Measurements from ENCODE around the gene MAP2. TPM values are rescaled to one million over a fixed set of nuclear protein-coding genes. Genes with fewer than 3 reads are reported as not detected.
A peak's percentile ranks its signal among the peaks of the same experiment; 100 is the strongest.

Gene MAP2
- total and polyA plus RNA-seq, 9 donors, result 5.4 to 10.0 (median 7.5) TPM

DNA sequence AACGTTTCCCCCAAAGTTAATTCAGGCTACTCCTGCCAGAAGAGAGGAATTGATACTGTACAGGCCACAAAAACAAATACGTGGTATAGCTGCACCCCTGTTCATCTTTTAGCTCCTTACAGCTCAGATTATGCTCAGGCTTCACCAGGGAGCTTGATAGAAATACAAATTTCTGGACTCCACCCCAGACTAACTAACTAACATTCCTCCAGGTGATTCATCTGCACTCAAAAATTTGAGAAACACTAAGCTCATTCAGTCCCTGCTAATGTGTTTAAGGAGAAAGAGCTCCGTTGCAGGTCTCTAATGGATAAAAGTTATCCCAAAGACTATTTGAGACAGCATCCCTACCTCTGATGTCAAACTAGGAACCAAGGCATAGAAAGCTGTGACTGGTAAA is 311.0 kb downstream of the MAP2 start:
- no peaks in the 10 kb centered on the region for H3K27me3 ChIP-seq (ENCODE audit: control insufficient read depth, insufficient read depth, low read length)
- no peak for DNase-seq
- no peaks in the 10 kb centered on the region for H3K4me1 ChIP-seq (ENCODE audit: control insufficient read depth, insufficient read depth, low read length)
- H3K27ac ChIP-seq (ENCODE audit: low read length), result no peak overlapping the region
- no peaks in the 10 kb centered on the region for H3K9me3 ChIP-seq (replicated peaks; ENCODE audit: control insufficient read depth, low read depth, low read length)
- no peak overlapping the region for H3K4me3 ChIP-seq (ENCODE audit: low read length)
- H3K36me3 ChIP-seq (ENCODE audit: control insufficient read depth, insufficient read depth, low read length), result no peaks in the 10 kb centered on the region
- no CpG with 5 or more reads among the region's 3 CpGs for WGBS (ENCODE audit: insufficient coverage)

GRCh38 chr2:209741953-209742352 is 318.1 kb downstream of the MAP2 start:
- no peak overlapping the region for H3K27ac ChIP-seq (ENCODE audit: low read length)
- H3K4me3 ChIP-seq (ENCODE audit: low read length), result no peak overlapping the region
- no peaks in the 10 kb centered on the region for H3K27me3 ChIP-seq (ENCODE audit: control insufficient read depth, insufficient read depth, low read length)
- no peaks in the 10 kb centered on the region for H3K36me3 ChIP-seq (ENCODE audit: control insufficient read depth, insufficient read depth, low read length)
- WGBS (ENCODE audit: insufficient coverage), result no CpG with 5 or more reads among the region's 1 CpG
- H3K9me3 ChIP-seq (replicated peaks; ENCODE audit: control insufficient read depth, low read depth, low read length), result no peaks in the 10 kb centered on the region
- H3K4me1 ChIP-seq (ENCODE audit: control insufficient read depth, insufficient read depth, low read length), result no peaks in the 10 kb centered on the region
- no peak for DNase-seq

GRCh38 chr2:209753020-209753419 is 329.2 kb downstream of the MAP2 start:
- DNase-seq, result no peak
- no peaks in the 10 kb centered on the region for H3K9me3 ChIP-seq (replicated peaks; ENCODE audit: control insufficient read depth, low read depth, low read length)
- H3K4me1 ChIP-seq (ENCODE audit: control insufficient read depth, insufficient read depth, low read length), result no peaks in the 10 kb centered on the region
- H3K27me3 ChIP-seq (ENCODE audit: control insufficient read depth, insufficient read depth, low read length), result no peaks in the 10 kb centered on the region
- H3K27ac ChIP-seq (ENCODE audit: low read length), result no peak overlapping the region
- no peak overlapping the region for H3K4me3 ChIP-seq (ENCODE audit: low read length)
- no peaks in the 10 kb centered on the region for H3K36me3 ChIP-seq (ENCODE audit: control insufficient read depth, insufficient read depth, low read length)
- WGBS (ENCODE audit: insufficient coverage), result no CpG with 5 or more reads among the region's 3 CpGs

DNA sequence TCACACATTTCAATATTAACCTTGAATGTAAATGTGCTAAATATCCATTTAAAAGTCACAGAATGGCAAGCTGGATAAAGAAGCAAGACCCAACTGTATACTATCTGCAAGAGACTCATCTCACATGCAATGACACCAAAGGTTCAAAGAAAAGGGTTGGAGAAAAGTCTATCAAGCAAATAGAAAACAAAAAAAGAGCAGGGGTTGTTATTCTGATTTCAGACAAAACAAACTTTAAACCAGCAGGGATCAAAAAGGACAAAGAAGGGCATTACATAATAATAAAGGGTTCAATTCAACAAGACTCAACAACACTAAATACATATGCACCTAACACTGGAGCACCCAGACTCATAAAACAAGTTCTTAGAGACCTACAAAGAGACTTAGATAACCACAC is 333.3 kb downstream of the MAP2 start:
- no peak for DNase-seq
- Histone ChIP-seq H3K4me3 (ENCODE audit: low read length) (no peak overlapping the region), H3K27ac (ENCODE audit: low read length) (no peak overlapping the region), H3K36me3 (ENCODE audit: control insufficient read depth, insufficient read depth, low read length) (no peaks in the 10 kb centered on the region), H3K27me3 (ENCODE audit: control insufficient read depth, insufficient read depth, low read length) (no peaks in the 10 kb centered on the region), H3K4me1 (ENCODE audit: control insufficient read depth, insufficient read depth, low read length) (no peaks in the 10 kb centered on the region), H3K9me3 (replicated peaks; ENCODE audit: control insufficient read depth, low read depth, low read length) (no peaks in the 10 kb centered on the region)

- no peaks in the 10 kb centered on the region for H3K36me3 ChIP-seq (ENCODE audit: control insufficient read depth, insufficient read depth, low read length)
- WGBS (ENCODE audit: insufficient coverage), result no CpG with 5 or more reads among the region's 2 CpGs
- H3K4me3 ChIP-seq (ENCODE audit: low read length), result no peak overlapping the region
- no peaks in the 10 kb centered on the region for H3K4me1 ChIP-seq (ENCODE audit: control insufficient read depth, insufficient read depth, low read length)
- DNase-seq, result no peak
- no peak overlapping the region for H3K27ac ChIP-seq (ENCODE audit: low read length)
- H3K27me3 ChIP-seq (ENCODE audit: control insufficient read depth, insufficient read depth, low read length), result no peaks in the 10 kb centered on the region
- H3K9me3 ChIP-seq (replicated peaks; ENCODE audit: control insufficient read depth, low read depth, low read length), result no peaks in the 10 kb centered on the region
Measured at GRCh38 chr2:209761566-209761965, 337.7 kb downstream of the MAP2 start.

GRCh38 chr2:209762563-209762962 is 338.7 kb downstream of the MAP2 start:
- Histone ChIP-seq H3K4me1 (ENCODE audit: control insufficient read depth, insufficient read depth, low read length) (no peaks in the 10 kb centered on the region), H3K27me3 (ENCODE audit: control insufficient read depth, insufficient read depth, low read length) (no peaks in the 10 kb centered on the region), H3K36me3 (ENCODE audit: control insufficient read depth, insufficient read depth, low read length) (no peaks in the 10 kb centered on the region), H3K9me3 (replicated peaks; ENCODE audit: control insufficient read depth, low read depth, low read length) (no peaks in the 10 kb centered on the region), H3K4me3 (ENCODE audit: low read length) (no peak overlapping the region), H3K27ac (ENCODE audit: low read length) (no peak overlapping the region)
- no peak for DNase-seq

DNA sequence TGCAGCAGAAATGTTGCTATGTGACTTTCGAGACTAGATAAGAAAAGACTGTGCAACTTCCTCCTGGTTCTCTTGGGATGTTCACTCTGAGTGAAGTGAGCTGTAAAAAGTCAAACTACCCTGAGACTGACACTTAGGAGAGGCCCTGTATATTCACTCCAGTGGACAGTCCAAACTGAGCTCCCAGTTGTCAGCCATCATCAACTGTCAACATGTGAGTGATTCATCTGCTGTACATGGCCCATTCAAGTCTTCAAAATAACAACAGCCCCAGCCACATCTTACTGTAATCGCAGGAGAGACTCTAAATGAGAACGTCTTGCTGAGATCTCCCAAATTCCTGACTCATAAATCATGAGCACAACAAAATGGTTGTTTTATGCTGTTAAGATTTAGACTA is 339.3 kb downstream of the MAP2 start:
- Histone ChIP-seq H3K27me3 (ENCODE audit: control insufficient read depth, insufficient read depth, low read length) (no peaks in the 10 kb centered on the region), H3K27ac (ENCODE audit: low read length) (no peak overlapping the region), H3K9me3 (replicated peaks; ENCODE audit: control insufficient read depth, low read depth, low read length) (no peaks in the 10 kb centered on the region), H3K36me3 (ENCODE audit: control insufficient read depth, insufficient read depth, low read length) (no peaks in the 10 kb centered on the region), H3K4me1 (ENCODE audit: control insufficient read depth, insufficient read depth, low read length) (no peaks in the 10 kb centered on the region), H3K4me3 (ENCODE audit: low read length) (no peak overlapping the region)
- 40% methylated on average over 1 of the region's 3 CpGs for WGBS (ENCODE audit: insufficient coverage)
- no peak for DNase-seq

DNA sequence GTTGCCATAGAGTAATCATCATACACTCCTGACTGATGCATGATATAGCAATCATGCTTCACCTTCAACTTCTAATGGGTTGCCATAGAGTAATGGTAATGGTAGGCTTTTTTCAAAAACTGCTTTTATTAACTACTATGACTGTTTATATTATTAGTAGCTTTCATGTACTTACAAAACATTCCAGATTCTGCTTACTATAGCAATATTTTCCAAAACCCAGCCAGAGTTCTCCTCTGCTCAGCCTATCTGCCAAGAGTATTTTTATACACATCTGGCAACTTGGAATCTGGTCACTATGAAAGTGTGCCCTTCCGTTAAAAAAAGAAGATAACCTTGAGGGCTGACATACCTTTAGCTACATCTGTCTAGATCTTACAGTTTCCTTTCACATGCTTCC is 342.8 kb downstream of the MAP2 start:
- Histone ChIP-seq H3K4me3 (ENCODE audit: low read length) (no peak overlapping the region), H3K27me3 (ENCODE audit: control insufficient read depth, insufficient read depth, low read length) (peaks cover 5% of the 10 kb centered on the region), H3K36me3 (ENCODE audit: control insufficient read depth, insufficient read depth, low read length) (no peaks in the 10 kb centered on the region), H3K4me1 (ENCODE audit: control insufficient read depth, insufficient read depth, low read length) (no peaks in the 10 kb centered on the region), H3K27ac (ENCODE audit: low read length) (no peak overlapping the region), H3K9me3 (replicated peaks; ENCODE audit: control insufficient read depth, low read depth, low read length) (no peaks in the 10 kb centered on the region)
- 90% methylated on average over 1 of the region's 1 CpG for WGBS (ENCODE audit: insufficient coverage)
- DNase-seq, result no peak

DNA sequence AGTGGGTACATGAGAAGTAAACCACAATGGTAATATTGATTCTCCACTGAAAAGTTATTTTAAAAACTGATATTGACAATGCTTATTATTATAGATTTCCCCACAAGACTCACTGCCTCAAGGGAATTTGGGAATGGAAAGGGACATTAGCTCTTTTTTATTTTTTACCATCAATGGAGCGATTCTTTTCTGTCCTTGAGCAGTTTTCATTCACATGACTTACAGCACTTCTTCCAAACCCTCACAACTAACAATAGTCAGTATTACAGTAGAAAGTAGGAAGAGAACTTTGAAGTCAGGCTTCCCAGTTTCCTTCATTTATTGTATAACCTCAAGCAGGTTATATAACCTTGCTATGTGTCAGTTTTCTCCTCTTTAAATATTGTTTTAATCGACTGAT is 343.5 kb downstream of the MAP2 start:
- Histone ChIP-seq H3K27ac (ENCODE audit: low read length) (no peak overlapping the region), H3K4me3 (ENCODE audit: low read length) (no peak overlapping the region), H3K36me3 (ENCODE audit: control insufficient read depth, insufficient read depth, low read length) (no peaks in the 10 kb centered on the region), H3K4me1 (ENCODE audit: control insufficient read depth, insufficient read depth, low read length) (no peaks in the 10 kb centered on the region), H3K27me3 (ENCODE audit: control insufficient read depth, insufficient read depth, low read length) (peaks cover 5% of the 10 kb centered on the region), H3K9me3 (replicated peaks; ENCODE audit: control insufficient read depth, low read depth, low read length) (no peaks in the 10 kb centered on the region)
- no CpG with 5 or more reads among the region's 2 CpGs for WGBS (ENCODE audit: insufficient coverage)
- DNase-seq, result no peak

- H3K27ac ChIP-seq (ENCODE audit: low read length), result no peak overlapping the region
- no peak for DNase-seq
- H3K4me1 ChIP-seq (ENCODE audit: control insufficient read depth, insufficient read depth, low read length), result no peaks in the 10 kb centered on the region
- H3K9me3 ChIP-seq (replicated peaks; ENCODE audit: control insufficient read depth, low read depth, low read length), result no peaks in the 10 kb centered on the region
- peaks cover 8% of the 10 kb centered on the region for H3K27me3 ChIP-seq (ENCODE audit: control insufficient read depth, insufficient read depth, low read length)
- H3K4me3 ChIP-seq (ENCODE audit: low read length), result no peak overlapping the region
- no peaks in the 10 kb centered on the region for H3K36me3 ChIP-seq (ENCODE audit: control insufficient read depth, insufficient read depth, low read length)
Measured at GRCh38 chr2:209768557-209768956, 344.7 kb downstream of the MAP2 start.

GRCh38 chr2:209771474-209772289 is 347.8 kb downstream of the MAP2 start, which contains the start of gene UNC80:
Gene UNC80, plus strand, starts transcription at chr2:209771832. Its CDS starts 241 bp downstream, at chr2:209772073.
- no peak within 1 kb of the TSS for H3K27ac ChIP-seq (ENCODE audit: low read length)
- no peaks in the 10 kb centered on the region for H3K9me3 ChIP-seq (replicated peaks; ENCODE audit: control insufficient read depth, low read depth, low read length)
- no peaks in the 10 kb centered on the region for H3K36me3 ChIP-seq (ENCODE audit: control insufficient read depth, insufficient read depth, low read length)
- 1% methylated on average over 40 of the region's 73 CpGs for WGBS (ENCODE audit: insufficient coverage)
- peak within 1 kb of the TSS; percentile 40 for H3K4me3 ChIP-seq (ENCODE audit: low read length)
- DNase-seq, result peak; percentile 86
- H3K27me3 ChIP-seq (ENCODE audit: control insufficient read depth, insufficient read depth, low read length), result peaks cover 8% of the 10 kb centered on the region
- no peaks in the 10 kb centered on the region for H3K4me1 ChIP-seq (ENCODE audit: control insufficient read depth, insufficient read depth, low read length)

All from muscle of leg (tissue), 11 donors.